ENCODE results near the gene PALLD.

Gene PALLD

DNA sequence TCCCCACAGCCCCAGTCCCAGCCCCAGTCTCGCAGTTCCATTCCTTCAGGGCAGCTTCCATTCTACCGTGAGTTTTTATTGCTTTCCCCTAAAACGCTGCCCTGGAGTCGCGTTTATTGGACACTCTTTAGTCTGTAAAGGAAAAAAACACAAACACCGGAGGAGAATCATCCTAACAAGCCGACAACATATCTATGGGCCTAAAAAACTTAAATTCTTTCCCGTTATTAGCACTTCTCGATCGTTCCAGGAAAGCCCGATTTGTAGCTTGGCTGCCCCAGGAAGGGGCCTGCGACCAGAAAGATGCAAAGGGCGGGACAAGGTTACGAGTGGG lies 334.7 kb downstream of the PALLD start:
- peaks cover 8% of the 10 kb centered on the region for H3K4me1 ChIP-seq (ENCODE audit: control insufficient read depth, insufficient read depth, low read length)
- no peaks in the 10 kb centered on the region for H3K9me3 ChIP-seq (ENCODE audit: control insufficient read depth, insufficient read depth, low read depth, low read length)
- ChIA-PET CTCF (interaction anchor here (0.6 to 1.3 kb wide), 3 partner anchors 16 to 317 kb away, joined by 3 to 5 read pairs (median 3); no protein-coding TSS in a partner anchor), POLR2A (interaction anchor here (0.8 to 2.0 kb wide), 10 partner anchors 11 to 270 kb away, joined by 3 to 18 read pairs (median 4); no protein-coding TSS in a partner anchor)
- peak overlapping the region; percentile 83 for H3K27ac ChIP-seq (ENCODE audit: extremely low read depth, low read depth, low read length)
- peaks cover 0 to 4% of the 10 kb centered on the region in 2 experiments; a peak in 1 of 3 replicates for H3K36me3 ChIP-seq (ENCODE audit: control insufficient read depth in 2 of 2, insufficient read depth in 1 of 2, low read length in 2 of 2)
- peak overlapping the region; percentile 87 for H3K4me3 ChIP-seq (ENCODE audit: low read depth, low read length)
- TF ChIP-seq YY1 (tag by site-specific recombination; IDR thresholded peaks at IDR 0.05) (no peak), ZNF837 (tag by site-specific recombination; IDR thresholded peaks at IDR 0.05) (no peak), ZNF121 (tag by site-specific recombination; IDR thresholded peaks at IDR 0.05) (no peak), KLF1 (tag by site-specific recombination; IDR thresholded peaks at IDR 0.05) (no peak), SP7 (tag by site-specific recombination; IDR thresholded peaks at IDR 0.05) (no peak), MYNN (tag by site-specific recombination; IDR thresholded peaks at IDR 0.05; ENCODE audit: borderline replicate concordance) (no peak), KLF10 (tag by site-specific recombination; IDR thresholded peaks at IDR 0.05) (no peak), KLF7 (tag by site-specific recombination; IDR thresholded peaks at IDR 0.05; ENCODE audit: borderline replicate concordance) (0 out of 2 replicates have a peak, but pooled peaks have one; percentile 17), ZIC2 (tag by site-specific recombination; IDR thresholded peaks at IDR 0.05) (no peak), ZBTB20 (tag by site-specific recombination; IDR thresholded peaks at IDR 0.05) (no peak), ZNF10 (tag by site-specific recombination; IDR thresholded peaks at IDR 0.05) (no peak), ZNF624 (tag by site-specific recombination; IDR thresholded peaks at IDR 0.05) (no peak), SP2 (tag by site-specific recombination; IDR thresholded peaks at IDR 0.05) (no peak), ZNF335 (tag by site-specific recombination; conservative IDR thresholded peaks at IDR 0.05) (peak; percentile 69), HOXC10 (CRISPR knock-in tag; IDR thresholded peaks at IDR 0.05) (no peak), ZNF221 (tag by site-specific recombination; IDR thresholded peaks at IDR 0.05; ENCODE audit: borderline replicate concordance) (no peak), ZBTB48 (tag by site-specific recombination; IDR thresholded peaks at IDR 0.05) (peak; percentile 43; the same call in 1 of the 2 replicates), ZNF544 (tag by site-specific recombination; IDR thresholded peaks at IDR 0.05) (no peak), ZNF2 (tag by site-specific recombination; IDR thresholded peaks at IDR 0.05) (no peak; the same call in 1 of the 2 replicates), TCF7L2 (IDR thresholded peaks at IDR 0.05; ENCODE audit: borderline replicate concordance, low read depth, low read length) (no peak), ZNF350 (tag by site-specific recombination; IDR thresholded peaks at IDR 0.05) (no peak), ZXDB (tag by site-specific recombination; IDR thresholded peaks at IDR 0.05) (0 out of 2 replicates have a peak, but pooled peaks have one; percentile 55), ZNF394 (tag by site-specific recombination; IDR thresholded peaks at IDR 0.05; ENCODE audit: borderline replicate concordance) (no peak), ZSCAN30 (tag by site-specific recombination; IDR thresholded peaks at IDR 0.05) (no peak), ZNF202 (tag by site-specific recombination; IDR thresholded peaks at IDR 0.05; ENCODE audit: borderline replicate concordance) (no peak), ZFP41 (tag by site-specific recombination; IDR thresholded peaks at IDR 0.05; ENCODE audit: borderline replicate concordance) (no peak)
- TF ChIP-seq, protein P1, sequence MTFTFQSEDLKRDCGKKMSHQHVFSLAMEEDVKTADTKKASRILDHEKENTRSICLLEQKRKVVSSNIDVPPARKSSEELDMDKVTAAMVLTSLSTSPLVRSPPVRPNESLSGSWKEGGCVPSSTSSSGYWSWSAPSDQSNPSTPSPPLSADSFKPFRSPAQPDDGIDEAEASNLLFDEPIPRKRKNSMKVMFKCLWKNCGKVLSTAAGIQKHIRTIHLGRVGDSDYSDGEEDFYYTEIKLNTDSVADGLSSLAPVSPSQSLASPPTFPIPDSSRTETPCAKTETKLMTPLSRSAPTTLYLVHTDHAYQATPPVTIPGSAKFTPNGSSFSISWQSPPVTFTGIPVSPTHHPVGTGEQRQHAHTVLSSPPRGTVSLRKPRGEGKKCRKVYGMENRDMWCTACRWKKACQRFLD (tag by site-specific recombination; IDR thresholded peaks at IDR 0.05) = no peak
- TF ChIP-seq, protein P2, sequence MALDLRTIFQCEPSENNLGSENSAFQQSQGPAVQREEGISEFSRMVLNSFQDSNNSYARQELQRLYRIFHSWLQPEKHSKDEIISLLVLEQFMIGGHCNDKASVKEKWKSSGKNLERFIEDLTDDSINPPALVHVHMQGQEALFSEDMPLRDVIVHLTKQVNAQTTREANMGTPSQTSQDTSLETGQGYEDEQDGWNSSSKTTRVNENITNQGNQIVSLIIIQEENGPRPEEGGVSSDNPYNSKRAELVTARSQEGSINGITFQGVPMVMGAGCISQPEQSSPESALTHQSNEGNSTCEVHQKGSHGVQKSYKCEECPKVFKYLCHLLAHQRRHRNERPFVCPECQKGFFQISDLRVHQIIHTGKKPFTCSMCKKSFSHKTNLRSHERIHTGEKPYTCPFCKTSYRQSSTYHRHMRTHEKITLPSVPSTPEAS (tag by site-specific recombination; IDR thresholded peaks at IDR 0.05) = no peak
- TF ChIP-seq, protein P3, sequence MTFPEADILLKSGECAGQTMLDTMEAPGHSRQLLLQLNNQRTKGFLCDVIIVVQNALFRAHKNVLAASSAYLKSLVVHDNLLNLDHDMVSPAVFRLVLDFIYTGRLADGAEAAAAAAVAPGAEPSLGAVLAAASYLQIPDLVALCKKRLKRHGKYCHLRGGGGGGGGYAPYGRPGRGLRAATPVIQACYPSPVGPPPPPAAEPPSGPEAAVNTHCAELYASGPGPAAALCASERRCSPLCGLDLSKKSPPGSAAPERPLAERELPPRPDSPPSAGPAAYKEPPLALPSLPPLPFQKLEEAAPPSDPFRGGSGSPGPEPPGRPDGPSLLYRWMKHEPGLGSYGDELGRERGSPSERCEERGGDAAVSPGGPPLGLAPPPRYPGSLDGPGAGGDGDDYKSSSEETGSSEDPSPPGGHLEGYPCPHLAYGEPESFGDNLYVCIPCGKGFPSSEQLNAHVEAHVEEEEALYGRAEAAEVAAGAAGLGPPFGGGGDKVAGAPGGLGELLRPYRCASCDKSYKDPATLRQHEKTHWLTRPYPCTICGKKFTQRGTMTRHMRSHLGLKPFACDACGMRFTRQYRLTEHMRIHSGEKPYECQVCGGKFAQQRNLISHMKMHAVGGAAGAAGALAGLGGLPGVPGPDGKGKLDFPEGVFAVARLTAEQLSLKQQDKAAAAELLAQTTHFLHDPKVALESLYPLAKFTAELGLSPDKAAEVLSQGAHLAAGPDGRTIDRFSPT (tag by site-specific recombination; IDR thresholded peaks at IDR 0.05) = no peak
- TF ChIP-seq, protein P4, sequence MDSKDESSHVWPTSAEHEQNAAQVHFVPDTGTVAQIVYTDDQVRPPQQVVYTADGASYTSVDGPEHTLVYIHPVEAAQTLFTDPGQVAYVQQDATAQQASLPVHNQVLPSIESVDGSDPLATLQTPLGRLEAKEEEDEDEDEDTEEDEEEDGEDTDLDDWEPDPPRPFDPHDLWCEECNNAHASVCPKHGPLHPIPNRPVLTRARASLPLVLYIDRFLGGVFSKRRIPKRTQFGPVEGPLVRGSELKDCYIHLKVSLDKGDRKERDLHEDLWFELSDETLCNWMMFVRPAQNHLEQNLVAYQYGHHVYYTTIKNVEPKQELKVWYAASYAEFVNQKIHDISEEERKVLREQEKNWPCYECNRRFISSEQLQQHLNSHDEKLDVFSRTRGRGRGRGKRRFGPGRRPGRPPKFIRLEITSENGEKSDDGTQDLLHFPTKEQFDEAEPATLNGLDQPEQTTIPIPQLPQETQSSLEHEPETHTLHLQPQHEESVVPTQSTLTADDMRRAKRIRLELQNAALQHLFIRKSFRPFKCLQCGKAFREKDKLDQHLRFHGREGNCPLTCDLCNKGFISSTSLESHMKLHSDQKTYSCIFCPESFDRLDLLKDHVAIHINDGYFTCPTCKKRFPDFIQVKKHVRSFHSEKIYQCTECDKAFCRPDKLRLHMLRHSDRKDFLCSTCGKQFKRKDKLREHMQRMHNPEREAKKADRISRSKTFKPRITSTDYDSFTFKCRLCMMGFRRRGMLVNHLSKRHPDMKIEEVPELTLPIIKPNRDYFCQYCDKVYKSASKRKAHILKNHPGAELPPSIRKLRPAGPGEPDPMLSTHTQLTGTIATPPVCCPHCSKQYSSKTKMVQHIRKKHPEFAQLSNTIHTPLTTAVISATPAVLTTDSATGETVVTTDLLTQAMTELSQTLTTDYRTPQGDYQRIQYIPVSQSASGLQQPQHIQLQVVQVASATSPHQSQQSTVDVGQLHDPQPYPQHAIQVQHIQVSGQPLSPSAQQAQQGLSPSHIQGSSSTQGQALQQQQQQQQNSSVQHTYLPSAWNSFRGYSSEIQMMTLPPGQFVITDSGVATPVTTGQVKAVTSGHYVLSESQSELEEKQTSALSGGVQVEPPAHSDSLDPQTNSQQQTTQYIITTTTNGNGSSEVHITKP (tag by site-specific recombination; IDR thresholded peaks at IDR 0.05) = 0 out of 2 replicates have a peak, but pooled peaks have one; percentile 46
- TF ChIP-seq, protein P5, sequence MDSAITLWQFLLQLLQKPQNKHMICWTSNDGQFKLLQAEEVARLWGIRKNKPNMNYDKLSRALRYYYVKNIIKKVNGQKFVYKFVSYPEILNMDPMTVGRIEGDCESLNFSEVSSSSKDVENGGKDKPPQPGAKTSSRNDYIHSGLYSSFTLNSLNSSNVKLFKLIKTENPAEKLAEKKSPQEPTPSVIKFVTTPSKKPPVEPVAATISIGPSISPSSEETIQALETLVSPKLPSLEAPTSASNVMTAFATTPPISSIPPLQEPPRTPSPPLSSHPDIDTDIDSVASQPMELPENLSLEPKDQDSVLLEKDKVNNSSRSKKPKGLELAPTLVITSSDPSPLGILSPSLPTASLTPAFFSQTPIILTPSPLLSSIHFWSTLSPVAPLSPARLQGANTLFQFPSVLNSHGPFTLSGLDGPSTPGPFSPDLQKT (IDR thresholded peaks at IDR 0.05; ENCODE audit: borderline replicate concordance, low read depth, low read length) = no peak

All from HEK293 (cell line).